NCI-H2196 treated with DMSO at 0.1 percent for 48 hours (cell line): Measurements from ENCODE around the gene RYR2.
"Not testable (repeated sequence)": the region's sequence is repeated elsewhere in the genome, so short reads cannot be mapped to it uniquely, and the experiment has no call there.

Experiments used
- DNase-seq: peaks from one replicate; lab custom pipeline; 2025; ENCODE audit not compliant: unreplicated experiment; lab: John Stamatoyannopoulos, UW

Gene RYR2

GRCh38 chr1:237834048-237834447 lies 792.1 kb downstream of the RYR2 start:
- DNase-seq, result no peak

- no peak for DNase-seq
These were observed 792.5 kb downstream of the RYR2 start for GRCh38 chr1:237834461-237834860.

GRCh38 chr1:237838320-237838719 lies 796.3 kb downstream of the RYR2 start:
- DNase-seq, result no peak

GRCh38 chr1:237838904-237839534 lies 797.0 kb downstream of the RYR2 start:
- DNase-seq, result no peak

- no peak for DNase-seq
These were observed 799.5 kb downstream of the RYR2 start for GRCh38 chr1:237841485-237841884.

- DNase-seq, result not testable (repeated sequence)
These were observed 801.5 kb downstream of the RYR2 start for GRCh38 chr1:237843516-237843915.

- DNase-seq, result no peak
These were observed 809.3 kb downstream of the RYR2 start for GRCh38 chr1:237851210-237851845.

GRCh38 chr1:237852342-237852741 lies 810.4 kb downstream of the RYR2 start:
- DNase-seq, result no peak

- no peak for DNase-seq
These were observed 815.5 kb downstream of the RYR2 start for GRCh38 chr1:237857455-237857854.

- DNase-seq, result no peak
These were observed 817.0 kb downstream of the RYR2 start for GRCh38 chr1:237858992-237859391.

GRCh38 chr1:237861944-237862343 lies 820.0 kb downstream of the RYR2 start:
- DNase-seq, result no peak

GRCh38 chr1:237863234-237863633 lies 821.2 kb downstream of the RYR2 start:
- no peak for DNase-seq

- DNase-seq, result no peak
These were observed 822.6 kb downstream of the RYR2 start for GRCh38 chr1:237864338-237865244.

GRCh38 chr1:237867380-237867888 lies 825.5 kb downstream of the RYR2 start:
- DNase-seq, result no peak

- DNase-seq, result no peak
These were observed 827.0 kb downstream of the RYR2 start for GRCh38 chr1:237868817-237869600.

GRCh38 chr1:237873487-237874211 lies 831.7 kb downstream of the RYR2 start:
- DNase-seq, result no peak

GRCh38 chr1:237875291-237875690 lies 833.3 kb downstream of the RYR2 start:
- DNase-seq, result no peak

- DNase-seq, result no peak
These were observed 835.6 kb downstream of the RYR2 start for GRCh38 chr1:237877631-237878030.

- DNase-seq, result no peak
These were observed 836.4 kb downstream of the RYR2 start for GRCh38 chr1:237878406-237878805.

GRCh38 chr1:237879195-237879594 lies 837.2 kb downstream of the RYR2 start:
- DNase-seq, result no peak
